Measurements from ENCODE around the gene ASCL5.

ASCL5 gene

DNA sequence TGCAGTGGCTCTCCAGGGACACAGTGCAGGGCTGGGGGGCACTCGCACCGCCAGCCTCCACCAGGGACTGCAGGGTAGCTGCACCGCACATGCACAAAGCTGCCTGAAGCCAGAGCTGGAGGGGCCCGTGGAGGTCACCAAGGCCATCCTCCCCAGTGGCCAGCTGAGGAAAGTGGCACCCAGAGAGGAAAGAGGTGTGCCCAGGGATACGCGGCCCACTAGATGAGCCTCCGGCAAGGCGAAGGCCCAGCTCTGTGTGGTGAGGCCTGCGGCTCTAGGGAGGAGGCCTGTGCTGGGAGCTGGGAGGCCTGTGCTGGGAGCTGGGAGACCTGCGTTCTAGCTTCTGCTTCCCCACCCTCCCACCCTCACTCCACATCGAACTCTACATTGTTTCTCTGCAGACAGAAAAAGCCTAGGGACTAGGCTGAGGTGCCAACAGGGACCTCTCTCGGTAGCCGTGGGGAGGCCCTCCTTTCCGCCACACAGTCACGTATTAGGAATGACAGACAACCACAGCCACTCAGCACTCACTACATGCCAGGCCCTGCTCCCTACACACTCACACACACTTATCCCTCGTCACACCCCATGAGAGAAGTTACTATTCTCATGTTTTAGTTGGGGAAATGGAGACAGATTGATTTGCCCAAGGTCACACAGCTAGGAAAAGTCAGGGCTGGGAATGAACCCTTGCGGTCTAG lies 921 bp upstream of the ASCL5 start:
- no peaks in the 10 kb centered on the region for H3K9me3 ChIP-seq (ENCODE audit: control insufficient read depth, low read depth, low read length)
- H3K9ac ChIP-seq (ENCODE audit: low read length), result no peak overlapping the region
- peaks cover 2% of the 10 kb centered on the region for H3K4me1 ChIP-seq (ENCODE audit: control insufficient read depth, low read depth, low read length)
- H3K27ac ChIP-seq (ENCODE audit: low read length), result no peak overlapping the region
- no peaks in the 10 kb centered on the region for H3K27me3 ChIP-seq (ENCODE audit: control insufficient read depth, insufficient read depth, low read length)
- no peaks in the 10 kb centered on the region for H3K36me3 ChIP-seq (ENCODE audit: control insufficient read depth, low read depth, low read length)
- no peak overlapping the region for H3K4me3 ChIP-seq (ENCODE audit: low read length)

DNA sequence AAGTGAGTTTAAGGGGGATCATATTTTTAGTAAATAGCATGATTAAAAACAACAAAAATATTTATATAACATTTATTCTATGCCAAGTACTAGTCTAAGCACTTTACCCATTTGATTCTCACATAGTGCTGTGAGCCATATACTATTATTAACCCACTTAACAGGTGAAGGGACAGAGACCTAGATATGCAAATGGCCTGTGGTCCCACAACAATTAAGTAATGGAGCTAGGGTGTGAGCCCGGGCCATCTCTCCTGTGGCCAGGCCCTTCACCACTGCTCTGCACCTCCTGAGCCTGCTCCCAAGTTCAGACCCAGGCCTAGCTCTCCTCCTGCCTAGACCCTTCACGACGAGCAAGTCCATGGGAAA lies 537 bp downstream of the ASCL5 start:
- Histone ChIP-seq H3K27ac (ENCODE audit: low read length) (no peak overlapping the region), H3K4me3 (ENCODE audit: low read length) (no peak overlapping the region), H3K36me3 (ENCODE audit: control insufficient read depth, low read depth, low read length) (no peaks in the 10 kb centered on the region), H3K27me3 (ENCODE audit: control insufficient read depth, insufficient read depth, low read length) (no peaks in the 10 kb centered on the region), H3K4me1 (ENCODE audit: control insufficient read depth, low read depth, low read length) (peaks cover 2% of the 10 kb centered on the region), H3K9ac (ENCODE audit: low read length) (no peak overlapping the region), H3K9me3 (ENCODE audit: control insufficient read depth, low read depth, low read length) (no peaks in the 10 kb centered on the region)

DNA sequence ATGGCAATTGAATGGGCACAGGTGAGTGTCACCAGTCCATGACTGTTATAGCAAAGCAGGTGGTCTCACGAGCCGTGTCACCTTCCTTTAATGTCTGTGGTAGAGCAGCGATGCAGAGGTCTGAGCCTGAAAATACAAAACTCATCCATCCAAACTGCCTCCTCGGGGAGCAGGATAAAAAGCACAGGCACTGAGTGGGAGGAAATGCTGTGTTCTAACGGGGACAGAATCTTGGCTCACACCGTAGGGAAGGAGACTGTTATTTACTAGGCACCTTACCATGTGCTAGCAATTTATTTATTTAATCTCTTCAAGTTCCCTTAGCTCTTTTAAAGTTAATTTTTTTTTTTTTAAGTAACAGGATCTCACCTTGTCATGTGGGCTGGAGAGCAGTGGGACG lies 1.2 kb downstream of the ASCL5 start:
- Histone ChIP-seq H3K27me3 (ENCODE audit: control insufficient read depth, insufficient read depth, low read length) (no peaks in the 10 kb centered on the region), H3K36me3 (ENCODE audit: control insufficient read depth, low read depth, low read length) (no peaks in the 10 kb centered on the region), H3K27ac (ENCODE audit: low read length) (no peak overlapping the region), H3K4me3 (ENCODE audit: low read length) (no peak overlapping the region), H3K4me1 (ENCODE audit: control insufficient read depth, low read depth, low read length) (peaks cover 2% of the 10 kb centered on the region), H3K9ac (ENCODE audit: low read length) (no peak overlapping the region), H3K9me3 (ENCODE audit: control insufficient read depth, low read depth, low read length) (no peaks in the 10 kb centered on the region)

DNA sequence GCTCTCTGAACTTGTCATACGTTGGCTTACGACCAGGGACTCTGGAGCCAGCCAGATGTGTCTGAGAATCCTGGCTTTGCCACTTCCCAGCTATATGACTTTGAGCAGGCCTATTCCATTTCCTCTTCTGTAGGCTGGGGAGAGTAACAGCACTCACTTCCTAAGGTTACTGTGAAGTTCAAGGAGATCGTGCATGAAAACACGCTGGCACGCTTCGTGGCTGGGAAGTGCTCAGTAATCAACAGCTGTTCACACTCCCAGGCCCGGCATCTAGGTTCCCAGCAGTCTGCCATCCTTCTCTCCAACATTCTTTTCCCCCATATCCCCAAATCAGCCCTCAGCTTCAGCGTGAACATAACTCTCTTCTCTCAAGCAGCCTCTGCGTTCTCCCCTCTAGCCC lies 2.0 kb downstream of the ASCL5 start:
- peaks cover 2% of the 10 kb centered on the region for H3K4me1 ChIP-seq (ENCODE audit: control insufficient read depth, low read depth, low read length)
- no peaks in the 10 kb centered on the region for H3K36me3 ChIP-seq (ENCODE audit: control insufficient read depth, low read depth, low read length)
- H3K4me3 ChIP-seq (ENCODE audit: low read length), result no peak overlapping the region
- H3K27me3 ChIP-seq (ENCODE audit: control insufficient read depth, insufficient read depth, low read length), result no peaks in the 10 kb centered on the region
- no peak overlapping the region for H3K27ac ChIP-seq (ENCODE audit: low read length)
- H3K9me3 ChIP-seq (ENCODE audit: control insufficient read depth, low read depth, low read length), result no peaks in the 10 kb centered on the region
- no peak overlapping the region for H3K9ac ChIP-seq (ENCODE audit: low read length)

DNA sequence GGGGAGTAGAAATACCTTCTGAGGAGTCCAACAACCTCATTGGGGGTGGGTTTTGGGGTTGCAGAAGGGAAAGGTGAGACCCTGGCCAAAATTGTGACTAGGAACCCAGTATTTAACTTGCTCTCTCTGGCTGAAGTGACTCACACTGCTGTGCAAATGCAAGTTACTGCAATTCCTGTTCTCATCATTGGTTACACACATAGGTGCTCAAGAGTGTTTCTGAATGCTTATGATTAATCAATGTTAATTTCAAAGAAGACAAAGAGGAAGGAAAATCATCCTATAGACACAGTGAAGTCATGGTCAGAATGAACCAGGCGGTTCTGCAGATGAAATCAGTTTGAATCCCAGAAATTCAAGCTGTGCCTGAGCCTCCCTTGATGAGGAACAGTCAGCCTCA lies 3.1 kb downstream of the ASCL5 start:
- H3K9ac ChIP-seq (ENCODE audit: low read length), result no peak overlapping the region
- H3K9me3 ChIP-seq (ENCODE audit: control insufficient read depth, low read depth, low read length), result no peaks in the 10 kb centered on the region
- no peak overlapping the region for H3K27ac ChIP-seq (ENCODE audit: low read length)
- no peaks in the 10 kb centered on the region for H3K27me3 ChIP-seq (ENCODE audit: control insufficient read depth, insufficient read depth, low read length)
- H3K36me3 ChIP-seq (ENCODE audit: control insufficient read depth, low read depth, low read length), result no peaks in the 10 kb centered on the region
- peaks cover 2% of the 10 kb centered on the region for H3K4me1 ChIP-seq (ENCODE audit: control insufficient read depth, low read depth, low read length)
- no peak overlapping the region for H3K4me3 ChIP-seq (ENCODE audit: low read length)

DNA sequence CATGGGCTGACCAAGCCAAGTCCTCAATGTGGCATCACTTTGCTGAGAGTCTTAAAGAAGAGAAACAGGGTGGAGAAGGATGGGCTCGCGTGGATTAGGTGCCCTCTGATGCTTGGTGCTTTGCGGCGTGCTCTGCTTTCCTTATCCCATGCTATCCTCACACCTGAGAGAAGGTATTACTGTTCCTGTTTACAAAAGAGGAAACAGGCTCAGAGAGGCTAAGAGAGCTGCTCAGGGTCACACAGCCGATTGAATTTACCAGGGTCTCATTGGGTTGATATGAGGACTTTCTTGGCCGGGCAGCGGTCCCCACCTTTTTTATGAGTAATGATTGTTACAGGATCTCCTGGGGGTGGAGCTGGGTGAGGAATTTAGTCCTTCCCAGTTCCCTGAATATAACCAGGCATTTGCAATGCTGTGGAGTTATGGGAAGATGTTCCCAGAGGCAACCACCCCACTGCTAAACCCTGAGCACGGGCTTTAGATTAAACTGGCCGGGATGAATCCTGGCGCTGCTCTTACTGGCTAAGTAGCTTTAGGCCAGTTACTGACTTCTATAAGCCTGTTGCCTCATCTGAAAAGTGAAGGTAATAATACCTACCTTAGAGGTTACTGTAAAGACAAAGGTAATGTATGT lies 4.5 kb downstream of the ASCL5 start:
- Histone ChIP-seq H3K9me3 (ENCODE audit: control insufficient read depth, low read depth, low read length) (no peaks in the 10 kb centered on the region), H3K27me3 (ENCODE audit: control insufficient read depth, insufficient read depth, low read length) (no peaks in the 10 kb centered on the region), H3K4me3 (ENCODE audit: low read length) (no peak overlapping the region), H3K4me1 (ENCODE audit: control insufficient read depth, low read depth, low read length) (peaks cover 2% of the 10 kb centered on the region), H3K27ac (ENCODE audit: low read length) (no peak overlapping the region), H3K9ac (ENCODE audit: low read length) (no peak overlapping the region), H3K36me3 (ENCODE audit: control insufficient read depth, low read depth, low read length) (no peaks in the 10 kb centered on the region)

DNA sequence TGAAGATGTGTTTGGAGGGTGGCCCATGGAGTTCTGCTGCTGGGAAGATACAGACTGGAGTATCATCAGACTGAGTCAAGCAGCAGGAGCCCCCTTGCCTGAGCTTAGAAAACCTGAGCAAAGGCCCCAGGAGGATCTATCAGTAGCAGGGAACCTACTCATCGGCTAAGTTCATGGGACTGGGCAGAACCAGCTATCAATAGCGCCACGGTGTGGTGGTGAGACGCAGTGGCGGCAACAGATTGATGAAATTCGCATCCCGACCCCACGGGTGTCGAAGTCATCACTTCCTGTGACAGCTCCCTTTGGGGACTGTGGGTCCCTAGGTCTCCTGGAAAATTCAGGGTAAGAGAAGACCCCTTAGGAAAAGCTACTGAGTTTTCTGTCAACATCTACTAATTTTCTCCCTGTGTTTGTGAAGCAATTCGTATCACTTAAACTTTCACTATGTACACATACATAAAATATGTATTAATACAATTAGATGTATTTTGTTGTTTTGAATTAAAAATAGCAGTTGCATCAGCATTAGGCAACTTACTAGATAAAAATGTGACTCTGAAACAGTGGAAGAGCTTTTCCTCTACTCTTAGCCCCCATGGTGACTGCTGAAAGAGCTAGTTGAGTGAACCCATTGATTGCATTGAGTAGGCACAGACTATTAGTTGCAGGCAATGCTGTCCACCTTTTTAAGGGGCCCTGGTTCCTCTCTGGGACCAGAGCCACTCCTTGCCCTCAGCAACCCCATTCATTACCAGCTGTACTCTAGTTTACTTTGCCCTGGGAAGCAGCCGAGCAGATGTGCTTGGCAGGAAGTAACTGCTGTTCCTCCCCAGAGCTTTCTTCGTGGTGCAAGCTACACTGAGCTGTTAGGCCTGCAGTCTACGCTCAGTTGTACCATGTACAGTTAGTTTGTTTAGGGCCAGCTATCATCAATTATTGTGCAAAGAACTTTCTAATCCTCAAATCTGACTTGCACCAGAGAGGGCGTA lies 7.5 kb downstream of the ASCL5 start:
- Histone ChIP-seq H3K4me1 (ENCODE audit: control insufficient read depth, low read depth, low read length) (no peaks in the 10 kb centered on the region), H3K9me3 (ENCODE audit: control insufficient read depth, low read depth, low read length) (no peaks in the 10 kb centered on the region), H3K27me3 (ENCODE audit: control insufficient read depth, insufficient read depth, low read length) (peaks cover 20% of the 10 kb centered on the region), H3K9ac (ENCODE audit: low read length) (no peak overlapping the region), H3K4me3 (ENCODE audit: low read length) (no peak overlapping the region), H3K27ac (ENCODE audit: low read length) (no peak overlapping the region), H3K36me3 (ENCODE audit: control insufficient read depth, low read depth, low read length) (no peaks in the 10 kb centered on the region)

DNA sequence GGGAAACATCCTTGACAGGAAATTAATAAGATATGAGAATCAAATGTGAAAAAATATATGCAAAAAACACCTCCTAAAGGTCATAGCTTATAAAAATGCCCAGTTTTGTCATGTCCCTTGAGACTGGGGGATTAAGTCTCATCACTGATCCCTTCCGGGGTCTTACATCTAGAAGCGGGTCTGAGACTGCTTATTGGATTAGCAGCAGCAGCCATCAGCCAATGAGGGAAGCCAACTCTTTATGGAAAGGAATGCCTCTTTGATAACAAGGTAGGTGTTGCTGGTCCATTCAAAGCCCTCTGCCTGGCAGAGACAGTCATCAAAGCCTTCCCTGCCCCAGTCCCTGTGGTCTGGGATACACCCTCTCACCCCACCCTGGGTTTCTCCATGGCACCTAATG lies 10.9 kb downstream of the ASCL5 start:
- Histone ChIP-seq H3K9me3 (ENCODE audit: control insufficient read depth, low read depth, low read length) (no peaks in the 10 kb centered on the region), H3K27me3 (ENCODE audit: control insufficient read depth, insufficient read depth, low read length) (peaks cover 31% of the 10 kb centered on the region), H3K27ac (ENCODE audit: low read length) (no peak overlapping the region), H3K9ac (ENCODE audit: low read length) (no peak overlapping the region), H3K4me1 (ENCODE audit: control insufficient read depth, low read depth, low read length) (peaks cover 3% of the 10 kb centered on the region), H3K4me3 (ENCODE audit: low read length) (no peak overlapping the region), H3K36me3 (ENCODE audit: control insufficient read depth, low read depth, low read length) (no peaks in the 10 kb centered on the region)

DNA sequence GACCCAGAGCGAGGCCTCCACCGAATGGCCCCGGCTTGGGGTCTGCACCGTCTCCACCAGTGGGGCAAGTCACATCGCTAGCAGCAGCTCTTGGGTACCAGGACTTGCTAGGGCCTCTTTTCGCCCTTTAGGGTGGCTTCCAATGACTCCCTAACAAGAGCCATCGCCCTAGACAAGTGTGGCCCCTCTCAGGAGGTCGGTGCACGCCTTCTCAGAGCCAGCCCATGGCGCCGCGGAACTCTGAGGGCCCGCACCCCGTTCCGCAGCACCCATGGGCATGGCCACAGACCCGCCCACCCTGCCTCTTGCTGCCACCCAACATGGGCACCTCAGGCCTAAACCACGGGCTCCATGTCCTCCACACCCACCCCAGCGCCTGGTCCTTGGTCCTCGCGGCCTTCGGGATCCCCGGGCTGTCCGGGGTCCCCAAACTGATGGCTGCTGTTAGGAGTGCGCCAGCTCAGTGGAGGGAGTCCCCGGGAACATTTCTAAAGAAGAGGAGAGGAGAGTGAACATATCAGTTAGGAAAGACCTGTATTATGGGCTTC lies 11.5 kb downstream of the ASCL5 start:
- Histone ChIP-seq H3K4me3 (ENCODE audit: low read length) (no peak overlapping the region), H3K9ac (ENCODE audit: low read length) (no peak overlapping the region), H3K27me3 (ENCODE audit: control insufficient read depth, insufficient read depth, low read length) (peaks cover 31% of the 10 kb centered on the region), H3K36me3 (ENCODE audit: control insufficient read depth, low read depth, low read length) (no peaks in the 10 kb centered on the region), H3K9me3 (ENCODE audit: control insufficient read depth, low read depth, low read length) (no peaks in the 10 kb centered on the region), H3K27ac (ENCODE audit: low read length) (no peak overlapping the region), H3K4me1 (ENCODE audit: control insufficient read depth, low read depth, low read length) (peaks cover 3% of the 10 kb centered on the region)

DNA sequence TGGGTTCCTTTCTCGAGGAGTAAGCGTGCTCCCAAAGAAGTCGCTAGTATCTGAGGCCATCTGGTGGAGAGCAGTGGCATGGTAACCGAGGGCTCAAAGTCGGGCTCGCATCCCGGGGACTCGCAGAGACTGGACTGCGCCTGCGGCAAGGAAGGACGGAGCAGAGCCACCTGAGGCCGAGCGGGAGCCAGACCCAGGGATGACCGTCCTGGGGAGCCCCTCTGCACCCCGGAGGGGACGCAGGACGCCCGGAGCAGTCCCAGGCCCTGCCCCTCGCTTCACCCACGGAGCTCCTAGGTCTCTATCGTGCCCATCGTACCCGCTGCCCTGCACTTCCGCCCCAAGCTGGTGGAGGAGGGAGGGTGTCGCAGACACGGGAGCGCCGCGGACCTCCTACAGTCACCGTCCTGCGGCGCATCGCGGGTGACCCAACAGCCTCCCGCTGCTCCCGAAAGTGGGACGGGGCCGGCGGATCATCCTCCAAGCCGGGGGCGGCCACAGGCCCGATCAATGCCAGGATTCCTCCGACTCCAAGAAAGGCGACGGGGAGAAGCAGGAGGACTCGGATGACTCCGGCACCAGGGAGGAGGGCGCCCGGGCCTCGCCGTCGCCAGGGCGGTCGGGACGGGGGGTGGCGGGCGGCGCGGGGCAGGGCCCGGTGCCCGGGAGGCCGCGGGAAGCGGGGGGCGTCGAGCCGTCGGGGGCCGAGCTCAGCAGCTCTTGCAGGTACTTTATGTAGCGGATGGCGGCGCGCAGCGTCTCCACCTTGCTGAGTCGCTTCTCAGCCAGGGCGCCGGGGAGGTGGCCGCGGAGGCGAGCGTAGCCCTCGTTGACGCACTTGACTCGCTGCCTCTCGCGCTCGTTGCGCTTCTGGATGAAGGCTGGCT lies 12.5 kb downstream of the ASCL5 start:
- Histone ChIP-seq H3K27ac (ENCODE audit: low read length) (no peak overlapping the region), H3K9ac (ENCODE audit: low read length) (no peak overlapping the region), H3K9me3 (ENCODE audit: control insufficient read depth, low read depth, low read length) (no peaks in the 10 kb centered on the region), H3K27me3 (ENCODE audit: control insufficient read depth, insufficient read depth, low read length) (peaks cover 31% of the 10 kb centered on the region), H3K4me3 (ENCODE audit: low read length) (peak overlapping the region; percentile 55), H3K36me3 (ENCODE audit: control insufficient read depth, low read depth, low read length) (no peaks in the 10 kb centered on the region), H3K4me1 (ENCODE audit: control insufficient read depth, low read depth, low read length) (peaks cover 3% of the 10 kb centered on the region)
